ENCODE results near the gene LGALS9.
"Not testable (repeated sequence)": the region's sequence is repeated elsewhere in the genome, so short reads cannot be mapped to it uniquely, and the experiment has no call there.

Gene LGALS9

DNA sequence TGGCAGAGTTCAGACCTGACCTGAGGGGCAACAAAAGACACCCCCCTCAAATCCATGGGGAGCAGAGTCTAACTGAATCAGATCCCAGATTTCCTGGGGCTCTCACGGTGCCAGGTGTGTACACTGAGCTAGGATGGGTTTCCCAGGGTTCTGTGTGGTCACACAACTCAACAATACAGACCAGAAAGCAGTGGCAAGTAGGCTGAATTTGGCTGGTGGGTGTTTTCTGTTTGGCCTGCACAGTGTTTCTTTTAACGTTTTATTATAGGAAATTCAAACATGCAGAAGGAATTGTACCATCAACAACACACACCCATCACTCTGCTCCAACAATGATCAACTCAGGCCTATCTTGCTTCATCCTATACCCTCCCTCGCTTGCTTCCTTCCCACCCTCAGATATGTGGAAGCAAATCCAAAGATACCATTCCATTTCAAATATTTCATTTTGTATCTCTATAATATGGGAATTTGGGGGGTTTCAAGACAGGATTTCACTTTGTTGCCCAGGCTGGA, 5.1 kb downstream of the LGALS9 start:
- peaks cover 19 to 38% of the 10 kb centered on the region in 2 donors for H3K4me1 ChIP-seq (ENCODE audit: control insufficient read depth in 1 of 2, insufficient read depth in 2 of 2, low read length in 2 of 2)
- peaks cover 8 to 12% of the 10 kb centered on the region in 2 donors for H3K36me3 ChIP-seq (ENCODE audit: control insufficient read depth in 1 of 2, insufficient read depth in 2 of 2, low read length in 2 of 2)
- H3K27ac ChIP-seq (ENCODE audit: low read depth, low read length); H3K9me3 ChIP-seq (ENCODE audit: control insufficient read depth in 1 of 2, low read length in 2 of 2); H3K27me3 ChIP-seq (ENCODE audit: control insufficient read depth in 1 of 2, insufficient read depth in 2 of 2, low read length in 2 of 2); H3K9ac ChIP-seq (ENCODE audit: low read depth in 1 of 2, low read length in 2 of 2); H3K4me3 ChIP-seq (ENCODE audit: low read depth in 1 of 2, low read length in 2 of 2): not testable (repeated sequence)

DNA sequence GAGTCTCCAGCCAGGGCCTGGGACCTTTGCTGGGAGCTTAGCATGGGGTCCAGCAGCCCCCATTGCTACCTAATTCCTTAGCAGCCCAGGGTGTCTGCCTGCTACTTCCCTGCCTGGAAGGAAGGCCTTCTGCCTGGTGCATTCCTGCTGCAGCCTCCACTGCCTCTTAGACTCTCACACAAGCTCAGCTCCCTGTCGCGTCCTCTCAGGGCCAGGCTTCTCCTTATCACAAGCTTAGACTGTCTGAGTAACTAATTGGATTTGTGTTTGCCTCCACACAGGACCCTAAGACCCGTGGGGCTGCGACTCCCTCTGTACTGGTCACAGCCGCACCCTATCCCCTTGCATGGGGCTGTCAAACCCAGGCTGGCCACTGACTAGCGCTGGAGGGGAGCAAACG, 6.8 kb downstream of the LGALS9 start:
- H3K27me3 ChIP-seq (ENCODE audit: control insufficient read depth in 1 of 2, insufficient read depth in 2 of 2, low read length in 2 of 2); H3K9ac ChIP-seq (ENCODE audit: low read depth in 1 of 2, low read length in 2 of 2); H3K27ac ChIP-seq (ENCODE audit: low read depth, low read length); H3K9me3 ChIP-seq (ENCODE audit: control insufficient read depth in 1 of 2, low read length in 2 of 2); H3K4me3 ChIP-seq (ENCODE audit: low read depth in 1 of 2, low read length in 2 of 2): not testable (repeated sequence)
- Histone ChIP-seq H3K36me3 (ENCODE audit: control insufficient read depth in 1 of 2, insufficient read depth in 2 of 2, low read length in 2 of 2) (peaks cover 8 to 22% of the 10 kb centered on the region in 2 donors), H3K4me1 (ENCODE audit: control insufficient read depth in 1 of 2, insufficient read depth in 2 of 2, low read length in 2 of 2) (peaks cover 12 to 21% of the 10 kb centered on the region in 2 donors)

DNA sequence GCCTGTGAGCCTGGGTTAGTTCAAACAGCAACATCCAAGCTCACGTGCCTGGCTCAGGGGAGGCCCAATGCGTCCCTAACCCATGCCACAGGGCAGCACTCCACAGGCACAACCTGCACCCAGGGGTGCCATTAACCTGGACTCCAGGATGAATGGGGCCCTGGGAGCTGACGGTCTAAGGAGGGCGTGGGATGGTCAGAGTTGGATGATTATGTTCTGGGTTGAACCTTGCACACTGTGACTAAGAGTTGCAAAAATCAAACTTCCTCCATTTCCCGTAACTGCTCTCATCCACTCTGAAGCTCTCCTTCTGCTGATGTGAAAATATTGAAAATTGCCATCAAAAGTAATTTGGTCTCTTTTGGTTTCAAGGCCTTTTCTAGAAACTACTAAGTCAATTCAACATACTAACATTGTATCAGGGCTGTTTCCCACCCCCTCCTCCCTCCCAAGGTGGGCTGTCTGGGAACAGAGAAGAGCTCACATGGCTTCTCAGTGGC, 7.5 kb downstream of the LGALS9 start:
- H3K9me3 ChIP-seq (ENCODE audit: control insufficient read depth in 1 of 2, low read length in 2 of 2); H3K27ac ChIP-seq (ENCODE audit: low read depth, low read length); H3K9ac ChIP-seq (ENCODE audit: low read depth in 1 of 2, low read length in 2 of 2); H3K27me3 ChIP-seq (ENCODE audit: control insufficient read depth in 1 of 2, insufficient read depth in 2 of 2, low read length in 2 of 2); H3K4me3 ChIP-seq (ENCODE audit: low read depth in 1 of 2, low read length in 2 of 2): not testable (repeated sequence)
- peaks cover 6 to 14% of the 10 kb centered on the region in 2 donors for H3K4me1 ChIP-seq (ENCODE audit: control insufficient read depth in 1 of 2, insufficient read depth in 2 of 2, low read length in 2 of 2)
- peaks cover 8 to 26% of the 10 kb centered on the region in 2 donors for H3K36me3 ChIP-seq (ENCODE audit: control insufficient read depth in 1 of 2, insufficient read depth in 2 of 2, low read length in 2 of 2)

DNA sequence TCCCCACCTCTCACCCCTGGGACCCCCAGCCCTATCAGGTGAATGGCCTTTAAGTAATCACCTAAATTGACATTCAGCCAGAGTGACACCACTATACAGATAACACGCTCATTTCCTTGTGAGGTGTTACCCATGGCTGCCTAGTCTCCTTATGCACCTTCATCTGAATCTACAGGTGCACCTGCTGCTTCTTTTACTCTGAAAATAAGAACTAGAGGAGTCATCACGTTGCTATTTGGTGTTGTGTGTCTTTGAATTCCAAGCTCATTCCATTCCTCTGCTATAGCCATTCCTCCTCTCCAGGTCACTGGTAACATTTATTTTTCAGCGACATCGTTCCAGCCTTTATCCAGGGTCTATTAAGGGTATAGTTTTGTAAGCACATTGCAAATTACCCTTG, 9.8 kb downstream of the LGALS9 start:
- no peaks in the 10 kb centered on the region for H3K9me3 ChIP-seq (ENCODE audit: control insufficient read depth in 1 of 2, low read length in 2 of 2)
- peaks cover 8 to 37% of the 10 kb centered on the region in 2 donors for H3K36me3 ChIP-seq (ENCODE audit: control insufficient read depth in 1 of 2, insufficient read depth in 2 of 2, low read length in 2 of 2)

DNA sequence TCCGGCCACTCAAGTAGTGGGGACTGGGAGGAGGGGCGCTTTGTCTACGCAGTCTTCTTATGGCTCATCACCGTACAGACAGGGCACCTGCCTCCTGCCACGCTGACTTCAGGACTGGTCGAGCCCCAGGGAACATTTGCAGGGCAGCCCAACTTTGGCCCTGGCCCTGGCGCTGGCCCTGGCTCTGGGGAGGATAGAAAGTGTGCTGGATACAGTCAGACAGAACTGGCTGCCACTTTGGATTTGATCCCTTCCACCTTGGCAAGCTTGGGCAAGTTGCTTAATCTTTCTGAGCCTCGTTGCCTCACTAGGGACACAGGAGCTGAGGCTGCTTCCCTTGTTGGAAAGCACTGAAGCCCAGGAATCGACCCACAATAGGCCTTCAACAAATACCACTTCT, 13.6 kb downstream of the LGALS9 start:
- H3K9ac ChIP-seq (ENCODE audit: low read depth in 1 of 2, low read length in 2 of 2): no peak overlapping the region
- peaks cover 12 to 17% of the 10 kb centered on the region in 2 donors for H3K4me1 ChIP-seq (ENCODE audit: control insufficient read depth in 1 of 2, insufficient read depth in 2 of 2, low read length in 2 of 2)
- no peak overlapping the region for H3K27ac ChIP-seq (ENCODE audit: low read depth, low read length)
- no peaks in the 10 kb centered on the region for H3K9me3 ChIP-seq (ENCODE audit: control insufficient read depth in 1 of 2, low read length in 2 of 2)
- no peak overlapping the region for H3K4me3 ChIP-seq (ENCODE audit: low read depth in 1 of 2, low read length in 2 of 2)
- peaks cover 8 to 52% of the 10 kb centered on the region in 2 donors for H3K36me3 ChIP-seq (ENCODE audit: control insufficient read depth in 1 of 2, insufficient read depth in 2 of 2, low read length in 2 of 2)
- H3K27me3 ChIP-seq (ENCODE audit: control insufficient read depth in 1 of 2, insufficient read depth in 2 of 2, low read length in 2 of 2): no peaks in the 10 kb centered on the region

More for the DNA sequence above, 9.8 kb downstream of the LGALS9 start:
- no peaks in the 10 kb centered on the region for H3K27me3 ChIP-seq (ENCODE audit: control insufficient read depth in 1 of 2, insufficient read depth in 2 of 2, low read length in 2 of 2)
- no peak overlapping the region for H3K9ac ChIP-seq (ENCODE audit: low read depth in 1 of 2, low read length in 2 of 2)
- no peak overlapping the region for H3K4me3 ChIP-seq (ENCODE audit: low read depth in 1 of 2, low read length in 2 of 2)
- H3K27ac ChIP-seq (ENCODE audit: low read depth, low read length): no peak overlapping the region
- peaks cover 0 to 2% of the 10 kb centered on the region in 2 donors for H3K4me1 ChIP-seq (ENCODE audit: control insufficient read depth in 1 of 2, insufficient read depth in 2 of 2, low read length in 2 of 2)

DNA sequence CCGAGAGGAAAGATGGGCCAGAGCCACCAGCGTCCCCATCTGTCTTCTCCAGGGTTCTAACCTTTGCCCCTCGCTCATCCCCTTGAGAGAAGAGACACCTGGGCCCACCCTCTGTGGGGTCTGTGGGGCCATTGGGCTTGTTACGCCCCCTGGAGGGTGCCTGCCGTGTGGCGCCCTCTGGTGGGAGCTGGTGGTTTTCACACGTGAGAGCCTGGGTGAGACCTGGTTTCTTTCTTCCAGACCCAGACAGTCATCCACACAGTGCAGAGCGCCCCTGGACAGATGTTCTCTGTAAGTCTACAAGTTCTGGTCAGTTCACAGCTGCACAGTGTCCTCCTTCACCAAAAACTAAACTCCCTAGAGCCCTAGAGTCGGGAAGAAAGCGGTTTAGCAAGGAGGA, 14.6 kb downstream of the LGALS9 start:
- H3K9ac ChIP-seq (ENCODE audit: low read depth in 1 of 2, low read length in 2 of 2); H3K27me3 ChIP-seq (ENCODE audit: control insufficient read depth in 1 of 2, insufficient read depth in 2 of 2, low read length in 2 of 2); H3K4me3 ChIP-seq (ENCODE audit: low read depth in 1 of 2, low read length in 2 of 2); H3K9me3 ChIP-seq (ENCODE audit: control insufficient read depth in 1 of 2, low read length in 2 of 2); H3K27ac ChIP-seq (ENCODE audit: low read depth, low read length): not testable (repeated sequence)
- Histone ChIP-seq H3K4me1 (ENCODE audit: control insufficient read depth in 1 of 2, insufficient read depth in 2 of 2, low read length in 2 of 2) (peaks cover 12 to 17% of the 10 kb centered on the region in 2 donors), H3K36me3 (ENCODE audit: control insufficient read depth in 1 of 2, insufficient read depth in 2 of 2, low read length in 2 of 2) (peaks cover 5 to 44% of the 10 kb centered on the region in 2 donors)

DNA sequence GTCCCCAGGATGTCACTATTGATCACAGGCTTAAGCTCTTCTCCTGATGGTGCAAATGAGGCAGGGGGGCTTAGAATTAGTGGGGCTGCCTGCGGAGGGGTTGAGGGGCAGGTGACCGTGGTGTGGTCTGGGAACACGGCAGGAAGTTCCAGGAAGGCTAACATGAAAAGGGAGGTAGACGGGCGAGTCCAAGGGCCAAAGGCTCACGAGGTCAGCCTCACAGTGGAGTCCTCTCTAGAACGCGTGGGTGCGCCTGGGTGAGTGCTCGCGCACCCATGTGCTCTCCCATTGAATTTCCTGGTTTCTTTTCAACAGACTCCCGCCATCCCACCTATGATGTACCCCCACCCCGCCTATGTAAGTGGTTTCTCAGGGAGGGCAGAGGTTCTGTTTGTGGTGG, 15.2 kb downstream of the LGALS9 start:
- Histone ChIP-seq H3K27ac (ENCODE audit: low read depth, low read length) (no peak overlapping the region), H3K27me3 (ENCODE audit: control insufficient read depth in 1 of 2, insufficient read depth in 2 of 2, low read length in 2 of 2) (no peaks in the 10 kb centered on the region), H3K36me3 (ENCODE audit: control insufficient read depth in 1 of 2, insufficient read depth in 2 of 2, low read length in 2 of 2) (peaks cover 0 to 38% of the 10 kb centered on the region in 2 donors), H3K4me1 (ENCODE audit: control insufficient read depth in 1 of 2, insufficient read depth in 2 of 2, low read length in 2 of 2) (peaks cover 12 to 17% of the 10 kb centered on the region in 2 donors), H3K9ac (ENCODE audit: low read depth in 1 of 2, low read length in 2 of 2) (no peak overlapping the region), H3K4me3 (ENCODE audit: low read depth in 1 of 2, low read length in 2 of 2) (no peak overlapping the region), H3K9me3 (ENCODE audit: control insufficient read depth in 1 of 2, low read length in 2 of 2) (no peaks in the 10 kb centered on the region)

DNA sequence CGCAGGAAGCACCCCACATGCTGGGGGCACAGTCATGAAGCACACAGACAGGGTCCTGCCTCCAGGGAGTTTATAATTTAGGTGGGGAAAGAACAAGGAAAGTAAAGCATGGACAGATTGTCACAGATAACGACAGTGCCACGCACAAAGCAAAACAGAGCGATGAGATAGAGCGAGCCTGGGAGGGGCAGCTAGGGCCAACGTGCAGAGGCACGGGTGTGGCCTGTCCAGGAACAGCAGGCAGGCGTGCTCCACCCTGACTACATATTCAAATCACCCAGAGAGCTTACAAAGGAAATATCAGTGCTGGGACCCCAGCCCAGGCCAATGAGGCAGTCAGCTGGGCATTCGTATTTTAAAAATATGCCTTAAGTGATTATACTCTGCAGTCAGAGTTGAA, 16.8 kb downstream of the LGALS9 start:
- H3K27ac ChIP-seq (ENCODE audit: low read depth, low read length): no peak overlapping the region
- peak overlapping the region in 1 of 2 donors; percentile 11 for H3K9ac ChIP-seq (ENCODE audit: low read depth in 1 of 2, low read length in 2 of 2)

DNA sequence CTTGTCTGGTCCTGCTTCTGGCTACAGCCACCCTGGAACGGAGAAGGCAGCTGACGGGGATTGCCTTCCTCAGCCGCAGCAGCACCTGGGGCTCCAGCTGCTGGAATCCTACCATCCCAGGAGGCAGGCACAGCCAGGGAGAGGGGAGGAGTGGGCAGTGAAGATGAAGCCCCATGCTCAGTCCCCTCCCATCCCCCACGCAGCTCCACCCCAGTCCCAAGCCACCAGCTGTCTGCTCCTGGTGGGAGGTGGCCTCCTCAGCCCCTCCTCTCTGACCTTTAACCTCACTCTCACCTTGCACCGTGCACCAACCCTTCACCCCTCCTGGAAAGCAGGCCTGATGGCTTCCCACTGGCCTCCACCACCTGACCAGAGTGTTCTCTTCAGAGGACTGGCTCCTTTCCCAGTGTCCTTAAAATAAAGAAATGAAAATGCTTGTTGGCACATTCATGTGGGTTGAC, 18.2 kb downstream of the LGALS9 start:
- Histone ChIP-seq H3K4me1 (ENCODE audit: control insufficient read depth in 1 of 2, insufficient read depth in 2 of 2, low read length in 2 of 2) (peaks cover 12 to 17% of the 10 kb centered on the region in 2 donors), H3K36me3 (ENCODE audit: control insufficient read depth in 1 of 2, insufficient read depth in 2 of 2, low read length in 2 of 2) (peaks cover 0 to 22% of the 10 kb centered on the region in 2 donors)
- H3K9ac ChIP-seq (ENCODE audit: low read depth in 1 of 2, low read length in 2 of 2); H3K27me3 ChIP-seq (ENCODE audit: control insufficient read depth in 1 of 2, insufficient read depth in 2 of 2, low read length in 2 of 2); H3K9me3 ChIP-seq (ENCODE audit: control insufficient read depth in 1 of 2, low read length in 2 of 2); H3K27ac ChIP-seq (ENCODE audit: low read depth, low read length); H3K4me3 ChIP-seq (ENCODE audit: low read depth in 1 of 2, low read length in 2 of 2): not testable (repeated sequence)

More for the DNA sequence above, 16.8 kb downstream of the LGALS9 start:
- Histone ChIP-seq H3K4me1 (ENCODE audit: control insufficient read depth in 1 of 2, insufficient read depth in 2 of 2, low read length in 2 of 2) (peaks cover 12 to 17% of the 10 kb centered on the region in 2 donors), H3K4me3 (ENCODE audit: low read depth in 1 of 2, low read length in 2 of 2) (no peak overlapping the region), H3K36me3 (ENCODE audit: control insufficient read depth in 1 of 2, insufficient read depth in 2 of 2, low read length in 2 of 2) (peaks cover 0 to 29% of the 10 kb centered on the region in 2 donors), H3K9me3 (ENCODE audit: control insufficient read depth in 1 of 2, low read length in 2 of 2) (no peaks in the 10 kb centered on the region), H3K27me3 (ENCODE audit: control insufficient read depth in 1 of 2, insufficient read depth in 2 of 2, low read length in 2 of 2) (no peaks in the 10 kb centered on the region)

DNA sequence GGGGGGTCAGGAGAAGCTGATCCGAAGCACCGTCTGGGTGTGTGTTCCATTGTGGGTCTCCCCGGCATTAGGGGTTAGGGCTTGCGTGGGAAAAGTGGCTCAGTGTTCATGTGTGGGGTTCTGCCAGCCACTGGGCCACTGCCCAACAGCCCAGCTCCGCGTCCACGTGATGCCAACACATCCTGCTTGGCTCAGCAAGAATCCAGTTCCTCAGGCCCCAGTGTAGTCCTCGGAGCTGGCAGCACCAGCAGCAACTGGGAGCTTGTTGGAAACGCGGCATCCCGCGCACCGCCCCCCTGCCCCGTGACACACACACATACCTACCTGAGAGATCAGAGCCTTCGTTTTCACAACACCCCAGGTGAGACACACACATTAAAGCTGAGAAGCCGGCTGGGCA, 18.9 kb downstream of the LGALS9 start:
- Histone ChIP-seq H3K4me1 (ENCODE audit: control insufficient read depth in 1 of 2, insufficient read depth in 2 of 2, low read length in 2 of 2) (peaks cover 12 to 17% of the 10 kb centered on the region in 2 donors), H3K27ac (ENCODE audit: low read depth, low read length) (no peak overlapping the region), H3K9ac (ENCODE audit: low read depth in 1 of 2, low read length in 2 of 2) (no peak overlapping the region), H3K4me3 (ENCODE audit: low read depth in 1 of 2, low read length in 2 of 2) (no peak overlapping the region), H3K36me3 (ENCODE audit: control insufficient read depth in 1 of 2, insufficient read depth in 2 of 2, low read length in 2 of 2) (peaks cover 0 to 15% of the 10 kb centered on the region in 2 donors), H3K9me3 (ENCODE audit: control insufficient read depth in 1 of 2, low read length in 2 of 2) (no peaks in the 10 kb centered on the region), H3K27me3 (ENCODE audit: control insufficient read depth in 1 of 2, insufficient read depth in 2 of 2, low read length in 2 of 2) (no peaks in the 10 kb centered on the region)
